GM21447 (cell line): ENCODE data around the gene IQCE.
"Not testable (repeated sequence)": the region's sequence is repeated elsewhere in the genome, so short reads cannot be mapped to it uniquely, and the experiment has no call there.

Experiments
- ATAC-seq: cut with Tn5 transposase; IDR thresholded peaks from one replicate; pipeline ENCODE4 v1.9.1; 2021; ENCODE audit not compliant: unreplicated experiment

IQCE gene

DNA sequence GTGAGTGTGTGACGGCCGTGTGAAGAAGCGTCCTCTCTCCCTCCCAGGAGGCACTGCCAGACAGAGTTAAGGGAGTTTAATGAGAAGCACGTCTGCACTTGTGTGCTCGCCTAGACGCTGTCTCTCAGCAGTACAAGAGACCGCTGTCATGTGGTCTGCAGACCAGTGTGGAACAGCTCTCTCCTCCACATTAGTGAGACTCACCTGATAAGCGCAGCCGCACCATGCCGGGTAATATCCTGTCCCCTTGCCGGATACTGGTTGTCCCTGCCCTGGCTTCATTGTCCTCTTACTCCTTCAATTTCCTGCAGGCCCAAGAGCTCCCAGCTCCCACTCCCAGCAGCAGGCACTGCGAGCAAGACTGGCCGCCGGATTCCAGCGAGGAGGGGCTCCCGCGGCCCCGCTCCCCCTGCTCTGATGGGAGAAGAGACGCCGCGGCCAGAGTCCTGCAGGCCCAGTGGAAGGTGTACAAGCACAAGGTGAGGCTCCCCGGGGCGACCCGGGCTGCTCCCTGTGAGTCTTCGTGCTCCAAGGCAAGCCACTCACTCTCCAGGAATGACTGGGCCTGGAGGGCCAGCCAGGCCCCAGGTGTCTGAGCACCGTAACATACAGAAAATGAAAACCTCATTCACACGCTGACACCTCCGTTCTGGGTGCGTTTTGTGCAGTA, 39.5 kb downstream of the IQCE start:
- no peak for ATAC-seq

- no peak for ATAC-seq
These were observed 42.3 kb downstream of the IQCE start for GRCh38 chr7:2601065-2601464.

- ATAC-seq: no peak
These were observed 43.1 kb downstream of the IQCE start for GRCh38 chr7:2601907-2602306.

DNA sequence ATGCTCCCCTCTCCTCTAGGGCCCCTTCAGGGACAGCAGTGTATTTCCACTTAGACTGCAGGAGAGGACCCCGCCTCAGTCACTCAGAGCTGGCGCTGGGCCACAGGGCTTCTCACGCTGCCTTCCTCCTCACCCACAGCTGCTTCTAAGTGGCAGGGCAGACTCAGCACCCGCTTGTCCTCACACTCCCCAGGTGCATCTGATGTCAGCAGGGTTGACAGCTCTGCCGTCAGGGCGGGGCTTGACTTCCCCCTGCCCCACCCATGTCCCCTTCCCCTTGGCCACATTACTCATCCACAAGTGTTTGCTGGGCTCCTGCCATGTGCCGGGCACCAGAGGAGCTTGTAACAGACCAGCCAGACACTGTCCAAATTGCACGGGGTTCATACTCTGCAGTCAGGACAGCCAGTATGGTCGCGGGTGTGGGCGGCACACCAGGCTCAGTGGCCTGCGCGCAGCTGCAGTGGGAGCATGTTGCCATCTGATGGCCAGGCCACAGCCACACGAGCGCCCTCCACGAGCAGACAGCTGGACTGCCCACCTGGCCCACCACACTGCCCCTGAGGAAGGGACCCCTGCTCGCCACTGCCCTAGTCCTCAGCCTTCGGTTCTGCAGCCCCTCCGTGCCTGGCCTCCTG, 43.7 kb downstream of the IQCE start:
- ATAC-seq: no peak

DNA sequence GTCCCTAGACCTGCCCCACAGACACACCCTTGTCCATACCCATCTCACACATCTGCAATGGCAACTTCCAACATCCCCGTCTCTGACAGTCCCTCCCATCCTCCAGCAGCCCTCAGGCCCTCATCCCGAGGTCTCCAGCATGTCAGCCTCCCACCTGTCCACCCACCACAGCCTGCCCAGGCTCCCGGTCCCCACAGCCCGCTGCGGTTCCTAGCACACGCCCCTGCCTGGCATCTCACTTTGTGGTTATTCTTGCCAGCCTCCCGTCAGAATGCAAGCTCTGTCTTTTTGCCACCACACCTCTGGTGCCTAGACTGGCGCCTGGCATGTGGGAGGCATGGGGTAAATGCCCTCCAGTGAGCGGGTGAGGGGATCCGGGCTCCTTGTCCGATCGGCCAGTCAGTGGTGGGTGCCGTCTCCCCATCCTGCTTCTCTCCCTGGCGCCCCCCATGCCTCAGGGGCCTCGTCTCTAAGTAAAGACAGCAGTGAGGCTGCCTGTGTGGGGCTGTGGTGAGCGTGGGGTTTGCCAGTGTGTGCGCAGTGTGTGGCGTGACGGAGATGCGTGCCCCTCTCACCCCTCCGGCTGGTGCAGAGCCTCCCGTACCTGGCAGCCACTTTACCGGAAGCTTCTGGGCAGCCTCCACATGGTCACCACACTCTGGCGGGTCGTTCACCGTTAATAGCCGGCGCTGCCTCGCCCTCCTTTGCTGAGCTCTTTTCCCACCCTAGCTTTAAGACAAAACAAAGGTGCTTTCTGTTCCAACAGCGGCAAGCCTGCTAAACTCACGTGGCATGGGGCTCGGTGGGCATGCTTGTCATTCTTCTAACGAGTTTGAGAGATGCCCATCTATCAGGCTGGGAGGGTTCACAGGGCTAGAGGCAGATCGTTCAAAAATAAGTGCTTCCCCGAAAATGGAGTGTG, 44.5 kb downstream of the IQCE start:
- ATAC-seq: no peak

DNA sequence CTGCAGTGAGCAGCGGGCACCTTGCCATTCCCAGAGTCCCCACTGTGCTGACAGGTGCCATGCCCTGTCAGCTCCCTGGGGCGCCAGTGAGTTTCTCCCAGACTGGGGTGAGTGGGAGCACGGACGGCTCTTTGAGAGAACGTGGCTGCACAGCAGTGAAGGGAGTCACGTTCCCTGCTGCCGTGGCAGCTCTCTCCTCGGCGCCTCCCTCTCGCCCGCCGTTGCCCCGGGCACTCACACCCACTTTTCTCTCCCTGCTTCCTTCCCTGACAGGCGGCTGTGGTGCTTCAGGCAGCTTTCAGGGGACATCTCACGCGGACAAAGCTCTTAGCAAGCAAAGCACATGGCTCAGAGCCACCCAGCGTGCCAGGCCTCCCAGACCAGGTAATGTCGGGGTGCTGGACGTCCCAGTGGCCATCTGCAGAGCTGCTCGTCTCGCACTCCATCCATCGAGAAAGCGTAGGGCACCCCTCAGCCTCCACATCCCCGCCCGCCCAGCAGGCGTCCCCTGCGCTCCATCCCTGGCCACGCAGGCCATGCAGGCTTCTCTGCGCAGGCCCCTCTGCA, 45.9 kb downstream of the IQCE start:
- ATAC-seq: no peak

DNA sequence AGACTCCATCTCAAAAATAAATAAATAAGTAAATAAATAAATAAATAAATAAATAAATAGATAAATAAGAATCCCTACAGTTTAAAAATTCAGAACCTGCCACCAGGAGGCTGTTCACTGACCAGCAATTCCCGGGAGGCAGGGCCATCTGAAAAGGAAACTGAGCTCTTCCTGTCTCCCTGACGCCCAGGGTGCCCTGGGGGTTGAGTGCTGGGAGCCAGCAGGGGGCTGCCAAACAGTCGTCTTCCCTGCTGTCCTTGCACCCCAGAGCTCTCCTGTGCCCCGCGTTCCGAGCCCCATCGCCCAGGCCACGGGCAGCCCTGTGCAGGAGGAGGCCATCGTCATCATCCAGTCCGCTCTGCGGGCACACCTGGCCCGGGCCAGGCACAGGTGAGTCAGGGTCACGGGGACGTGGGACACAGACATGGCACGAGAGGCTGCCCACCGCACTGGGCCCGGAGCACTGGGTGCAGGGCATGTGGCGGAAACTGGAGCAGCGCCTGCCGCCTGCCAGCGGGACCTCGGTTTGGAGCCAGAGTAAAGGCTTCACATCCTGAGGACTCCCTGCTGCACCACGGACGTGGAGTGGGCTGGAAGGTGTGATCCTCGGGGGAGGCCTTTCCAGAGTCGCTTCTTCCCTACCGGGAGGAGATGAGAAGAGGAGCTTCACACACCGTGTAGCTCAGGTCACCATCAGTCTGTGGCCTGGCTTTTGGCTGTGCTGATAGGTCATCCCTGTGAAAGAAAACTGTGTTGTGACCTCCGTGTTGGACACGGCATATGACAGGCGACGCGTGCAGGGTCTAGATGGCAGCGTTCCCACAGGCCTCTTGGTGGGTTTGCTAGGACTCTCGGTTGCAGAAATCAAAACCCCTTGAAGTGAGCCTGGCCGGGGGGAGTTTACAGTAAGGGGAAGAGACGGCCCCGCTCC, 47.1 kb downstream of the IQCE start:
- no peak for ATAC-seq

GRCh38 chr7:2606539-2606936, 47.8 kb downstream of the IQCE start:
- ATAC-seq: no peak

DNA sequence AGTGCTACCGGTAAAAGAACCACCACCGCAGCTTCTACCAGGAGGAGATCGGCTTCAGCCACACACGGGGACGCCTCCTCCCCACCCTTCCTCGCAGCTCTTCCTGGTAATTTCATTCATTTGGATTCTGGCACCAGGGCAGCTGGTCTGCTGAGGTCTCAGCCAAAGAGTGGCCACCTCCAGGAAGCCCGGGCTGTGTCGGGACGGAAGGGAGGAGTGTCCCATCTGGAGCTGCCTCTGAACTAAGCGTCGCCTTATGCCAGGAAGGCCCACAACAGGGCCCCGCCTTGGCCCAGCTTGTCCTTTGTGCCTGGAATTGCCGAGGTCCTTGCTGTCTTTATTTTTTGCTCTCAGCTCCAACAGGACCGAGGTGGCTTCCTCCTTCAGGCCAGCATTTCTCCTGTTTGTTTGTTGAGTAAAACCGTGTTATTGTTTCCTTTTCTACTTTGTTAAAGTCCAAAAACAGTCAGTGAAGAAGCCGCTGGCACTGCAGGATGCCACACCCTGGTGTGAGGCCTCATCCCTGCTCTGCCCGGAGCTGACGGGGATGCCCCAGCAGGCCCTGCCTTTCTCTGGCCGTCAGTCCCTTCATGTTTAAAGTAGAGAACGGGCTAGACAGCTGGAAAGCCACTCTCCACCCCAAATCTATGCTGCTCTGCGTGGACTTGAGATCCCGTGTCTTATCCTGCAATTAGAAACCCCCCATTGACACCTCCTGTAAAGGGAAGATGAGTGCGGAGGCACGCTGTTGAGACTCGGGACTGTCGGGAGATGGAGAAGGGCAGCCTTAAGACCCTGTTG, 48.5 kb downstream of the IQCE start:
- no peak for ATAC-seq

GRCh38 chr7:2607923-2608904, 49.4 kb downstream of the IQCE start:
- no peak for ATAC-seq

- peak; percentile 85 for ATAC-seq
These were observed 50.2 kb downstream of the IQCE start for GRCh38 chr7:2608921-2609411.

DNA sequence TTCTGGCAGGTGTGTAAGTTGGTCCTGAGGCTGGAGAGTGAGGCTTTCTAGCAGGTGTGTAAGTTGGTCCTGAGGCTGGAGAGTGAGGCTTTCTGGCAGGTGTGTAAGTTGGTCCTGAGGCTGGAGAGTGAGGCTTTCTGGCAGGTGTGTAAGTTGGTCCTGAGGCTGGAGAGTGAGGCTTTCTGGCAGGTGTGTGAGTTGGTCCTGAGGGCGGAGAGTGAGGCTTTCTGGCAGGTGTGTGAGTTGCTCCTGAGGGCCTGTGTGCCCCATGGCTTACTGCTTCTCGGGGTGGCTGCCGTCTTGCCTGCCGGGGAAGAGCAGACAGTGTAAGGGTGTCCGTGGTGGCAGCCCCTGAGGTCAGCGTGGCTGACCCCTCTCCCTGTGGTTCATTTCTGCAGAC, 50.9 kb downstream of the IQCE start:
- not testable (repeated sequence) for ATAC-seq

DNA sequence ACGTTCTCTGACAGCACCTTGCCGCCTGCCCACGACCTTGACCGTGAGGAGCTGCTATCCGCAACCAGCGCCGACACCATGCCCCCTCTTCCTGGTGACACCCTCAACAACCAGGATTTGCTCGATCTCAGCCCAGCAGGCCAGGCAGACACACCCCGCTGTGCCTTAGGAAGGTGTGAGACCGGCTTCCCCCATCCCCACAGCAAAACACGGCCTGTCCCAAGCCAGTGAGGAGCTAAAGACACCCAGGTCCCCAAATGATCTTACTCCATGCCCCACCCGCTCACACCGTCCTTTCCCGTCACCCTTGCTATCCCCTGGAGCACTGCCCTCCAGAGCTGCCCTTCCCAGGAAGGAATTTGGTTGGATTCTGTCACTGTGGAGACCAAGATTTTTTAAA, 51.7 kb downstream of the IQCE start:
- ATAC-seq: no peak

GRCh38 chr7:2610898-2611297, 52.1 kb downstream of the IQCE start:
- ATAC-seq: no peak

- ATAC-seq: no peak
These were observed 52.6 kb downstream of the IQCE start for GRCh38 chr7:2611401-2611800.

DNA sequence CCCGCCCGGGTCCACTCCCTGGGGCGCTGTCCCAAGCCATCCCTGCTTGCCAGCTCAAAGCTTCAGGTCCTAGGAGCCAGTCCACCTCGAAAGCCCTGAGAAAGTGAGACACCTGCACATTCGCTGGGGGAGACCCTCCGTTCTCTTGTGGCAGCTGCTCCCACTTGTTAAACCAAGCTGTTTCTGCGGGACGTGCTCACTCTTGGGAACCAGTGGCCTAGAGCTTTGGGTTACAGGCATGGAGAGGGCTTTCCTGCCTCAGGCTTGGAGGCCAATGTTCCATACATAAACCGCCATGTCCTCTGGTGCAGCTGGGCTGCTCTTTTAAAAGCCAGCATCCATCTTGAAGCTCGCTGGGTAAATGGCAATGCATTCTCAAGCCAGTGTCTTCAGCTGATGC, 53.1 kb downstream of the IQCE start:
- no peak for ATAC-seq

DNA sequence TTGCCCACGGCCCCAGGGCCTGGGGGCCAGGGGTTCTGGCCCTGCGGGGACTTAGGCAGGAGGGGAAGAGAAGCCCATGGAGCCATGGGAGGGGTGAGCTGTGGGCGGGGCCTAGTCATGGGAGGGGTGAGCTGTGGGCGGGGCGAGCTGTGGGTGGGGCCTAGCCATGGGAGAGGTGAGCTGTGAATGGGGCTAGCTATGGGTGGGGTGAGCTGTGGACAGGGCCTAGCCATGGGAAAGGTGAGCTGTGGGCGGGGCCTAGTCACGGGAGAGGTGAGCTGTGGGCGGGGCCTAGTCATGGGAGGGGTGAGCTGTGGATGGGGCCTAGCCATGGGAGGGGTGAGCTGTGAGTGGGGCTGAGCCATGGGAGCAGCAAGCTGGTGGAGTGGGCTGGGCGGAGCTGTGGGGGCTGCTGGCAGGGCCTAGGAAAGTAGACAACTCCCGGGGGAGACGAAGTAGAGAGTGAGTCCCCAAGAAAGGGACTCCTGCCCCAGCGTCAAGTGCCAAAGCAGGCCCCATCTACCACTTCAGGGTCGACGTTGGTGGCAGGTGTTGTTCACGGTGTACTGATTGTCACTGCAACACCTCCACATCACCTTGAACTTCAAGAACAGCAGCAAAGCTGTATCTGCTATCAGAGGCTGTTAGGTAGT, 53.8 kb downstream of the IQCE start:
- ATAC-seq: no peak
